Fibroblast of lung (primary cell): ENCODE results near the gene PDLIM4. TPM values are rescaled to one million over a fixed set of nuclear protein-coding genes. Genes with fewer than 3 reads are reported as not detected.

Experiments
- DNase-seq, 2 donors: peaks; one replicate each; pipeline versions ENCODE4 v3.0.0 to v3.0.0-alpha.2; 2010; ENCODE audit warnings: low read depth in 2 of 2
- H2AFZ ChIP-seq: 2 replicates; pipeline ENCODE4 v1.5.1; 2012; ENCODE audit warnings: low read length, control low read depth, inconsistent platforms
- H3K27ac ChIP-seq: 2 replicates; pipeline ENCODE4 v1.5.1; 2011; ENCODE audit warnings: low read length, control low read depth; ENCODE audit not compliant: insufficient read depth
- H3K27me3 ChIP-seq: 2 replicates; pipeline ENCODE4 v1.5.1; 2011; ENCODE audit warnings: mild to moderate bottlenecking, low read length; ENCODE audit not compliant: control insufficient read depth, insufficient read depth
- H3K36me3 ChIP-seq: 2 replicates; pipeline ENCODE4 v1.5.1; 2011; ENCODE audit warnings: low read length; ENCODE audit not compliant: control insufficient read depth, insufficient read depth
- H3K4me1 ChIP-seq: 2 replicates; pipeline ENCODE4 v1.5.1; 2011; ENCODE audit warnings: low read length; ENCODE audit not compliant: control insufficient read depth, insufficient read depth; ENCODE audit errors: extremely low read depth
- H3K4me2 ChIP-seq: 2 replicates; pipeline ENCODE4 v1.5.1; 2011; ENCODE audit warnings: low read length, control low read depth; ENCODE audit not compliant: insufficient read depth; ENCODE audit errors: extremely low read depth
- H3K4me3 ChIP-seq, 4 experiments: fragments of 200-600 bp in 1 of 4; sonication (generic) in 1 of 4; replicated peaks in 1 of 4; 2 replicates each; pipeline ENCODE4 v1.5.1; 2011 to 2016; ENCODE audit warnings: low read length in 4 of 4, low read depth in 3 of 4, mild to moderate bottlenecking in 3 of 4, control low read depth in 2 of 4, inconsistent platforms in 1 of 4, mixed read lengths in 1 of 4; ENCODE audit not compliant: insufficient read depth in 1 of 4; ENCODE audit errors: control extremely low read depth in 1 of 4
- H3K79me2 ChIP-seq: 2 replicates; pipeline ENCODE4 v1.5.1; 2012; ENCODE audit warnings: mild to moderate bottlenecking, low read length, inconsistent platforms; ENCODE audit not compliant: control insufficient read depth, insufficient read depth
- H3K9ac ChIP-seq: 2 replicates; pipeline ENCODE4 v1.5.1; 2011; ENCODE audit warnings: mild to moderate bottlenecking, low read length, control low read depth; ENCODE audit not compliant: insufficient read depth
- H3K9me3 ChIP-seq: 2 replicates; pipeline ENCODE4 v1.5.1; 2012; ENCODE audit warnings: low read depth, low read length; ENCODE audit not compliant: control insufficient read depth, insufficient read depth
- H4K20me1 ChIP-seq: 2 replicates; pipeline ENCODE4 v1.5.1; 2011; ENCODE audit warnings: low read length; ENCODE audit not compliant: control insufficient read depth, insufficient read depth; ENCODE audit errors: extremely low read depth
- EZH2 ChIP-seq: IDR thresholded peaks from 2 replicates; pipeline ENCODE4 v1.5.1; 2012; ENCODE audit warnings: low read length, control low read depth, mild to moderate bottlenecking; ENCODE audit errors: missing control alignments
- polyA plus RNA-seq, 2 donors: library from polyadenylated mRNA; depleted of rRNA in 1 of 2; stranded (reverse) in 1 of 2; unstranded in 1 of 2; fragments of >200 nt; gene quantifications; 2 replicates each; pipeline ENCODE4 v1.2.1, GENCODE V29; 2011 to 2012; ENCODE audit warnings: missing spikeins in 1 of 2
- total RNA-seq: library from RNA; depleted of rRNA; stranded (reverse); fragments of >200 nt; gene quantifications from 2 replicates; pipeline ENCODE4 v1.2.1, GENCODE V29; 2014
- TF ChIP-seq, protein P1 (sequence below), 2 donors: IDR thresholded peaks in 1 of 2; conservative IDR thresholded peaks in 1 of 2; 1 replicate in 1 of 2; 2 replicates in 1 of 2; pipeline ENCODE4 v1.5.1; 2011 to 2012; ENCODE audit warnings: low read length in 2 of 2, control low read depth in 1 of 2, inconsistent platforms in 1 of 2, low read depth in 1 of 2, mild to moderate bottlenecking in 1 of 2

Gene PDLIM4
- total and polyA plus RNA-seq, 2 donors (not counting 1 experiment from before 2014, with no cell fraction given): 10.7 to 67.2 TPM

- H3K79me2 ChIP-seq: no peaks in the 10 kb centered on the region
- no peaks in the 10 kb centered on the region for H4K20me1 ChIP-seq
- TF ChIP-seq, protein P1, sequence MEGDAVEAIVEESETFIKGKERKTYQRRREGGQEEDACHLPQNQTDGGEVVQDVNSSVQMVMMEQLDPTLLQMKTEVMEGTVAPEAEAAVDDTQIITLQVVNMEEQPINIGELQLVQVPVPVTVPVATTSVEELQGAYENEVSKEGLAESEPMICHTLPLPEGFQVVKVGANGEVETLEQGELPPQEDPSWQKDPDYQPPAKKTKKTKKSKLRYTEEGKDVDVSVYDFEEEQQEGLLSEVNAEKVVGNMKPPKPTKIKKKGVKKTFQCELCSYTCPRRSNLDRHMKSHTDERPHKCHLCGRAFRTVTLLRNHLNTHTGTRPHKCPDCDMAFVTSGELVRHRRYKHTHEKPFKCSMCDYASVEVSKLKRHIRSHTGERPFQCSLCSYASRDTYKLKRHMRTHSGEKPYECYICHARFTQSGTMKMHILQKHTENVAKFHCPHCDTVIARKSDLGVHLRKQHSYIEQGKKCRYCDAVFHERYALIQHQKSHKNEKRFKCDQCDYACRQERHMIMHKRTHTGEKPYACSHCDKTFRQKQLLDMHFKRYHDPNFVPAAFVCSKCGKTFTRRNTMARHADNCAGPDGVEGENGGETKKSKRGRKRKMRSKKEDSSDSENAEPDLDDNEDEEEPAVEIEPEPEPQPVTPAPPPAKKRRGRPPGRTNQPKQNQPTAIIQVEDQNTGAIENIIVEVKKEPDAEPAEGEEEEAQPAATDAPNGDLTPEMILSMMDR (conservative IDR thresholded peaks at IDR 0.05 in 1 of 2, IDR thresholded peaks at IDR 0.05 in 1 of 2; ENCODE audit: low read depth in 1 of 2, low read length in 2 of 2): peak; percentile 74 to 88
- no peak for TF ChIP-seq EZH2
- no peaks in the 10 kb centered on the region for H3K4me1 ChIP-seq
- no peaks in the 10 kb centered on the region for H3K36me3 ChIP-seq
- DNase-seq: peak; percentile 51 to 69
- H2AFZ ChIP-seq: no peak overlapping the region
- H3K4me3 ChIP-seq: no peak overlapping the region
- H3K27me3 ChIP-seq: no peaks in the 10 kb centered on the region
- H3K9me3 ChIP-seq: no peaks in the 10 kb centered on the region
- H3K9ac ChIP-seq: no peak overlapping the region
- no peak overlapping the region for H3K27ac ChIP-seq
- no peak overlapping the region for H3K4me2 ChIP-seq
Observed at GRCh38 chr5:132238169-132238744, 19.2 kb upstream of the PDLIM4 start.

DNA sequence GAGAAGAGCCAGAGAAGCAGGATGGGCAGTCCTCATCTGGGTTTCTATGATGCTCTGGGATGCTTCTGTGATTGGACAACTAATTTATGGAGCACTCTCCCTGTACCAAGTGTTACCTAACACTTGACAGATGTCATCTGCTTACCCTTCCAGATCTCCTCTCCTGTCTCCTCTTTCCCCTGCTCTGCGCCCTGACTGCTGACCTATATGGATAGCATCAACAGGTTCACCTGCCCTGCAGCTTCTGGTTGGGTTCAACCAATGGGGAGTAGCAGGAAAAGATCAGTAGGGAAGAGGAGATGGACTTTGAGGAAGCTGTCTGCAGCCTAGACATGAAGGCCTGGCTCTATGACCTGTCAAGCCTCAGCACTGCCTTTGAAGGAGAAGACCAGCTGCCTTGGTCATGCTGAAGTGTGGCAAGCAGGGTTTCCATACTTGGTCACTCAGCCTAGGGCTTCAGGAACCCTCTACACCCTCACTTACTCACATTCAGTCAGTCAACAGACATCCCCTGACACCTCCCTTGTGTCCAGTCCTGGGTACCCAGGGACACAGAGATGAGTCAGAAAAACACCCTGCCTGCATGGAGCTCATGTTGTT lies 18.5 kb upstream of the PDLIM4 start:
- TF ChIP-seq EZH2: no peak
- TF ChIP-seq, protein P1 (conservative IDR thresholded peaks at IDR 0.05 in 1 of 2, IDR thresholded peaks at IDR 0.05 in 1 of 2; ENCODE audit: low read depth in 1 of 2, low read length in 2 of 2): no peak
- no peak overlapping the region for H3K9ac ChIP-seq
- H3K27ac ChIP-seq: no peak overlapping the region
- H3K4me3 ChIP-seq: no peak overlapping the region
- H3K4me2 ChIP-seq: no peak overlapping the region
- no peak for DNase-seq
- H2AFZ ChIP-seq: no peak overlapping the region
- H3K79me2 ChIP-seq: no peaks in the 10 kb centered on the region
- no peaks in the 10 kb centered on the region for H3K27me3 ChIP-seq
- H3K36me3 ChIP-seq: no peaks in the 10 kb centered on the region
- no peaks in the 10 kb centered on the region for H4K20me1 ChIP-seq
- no peaks in the 10 kb centered on the region for H3K9me3 ChIP-seq
- no peaks in the 10 kb centered on the region for H3K4me1 ChIP-seq

GRCh38 chr5:132239776-132240175 lies 17.7 kb upstream of the PDLIM4 start:
- no peak for TF ChIP-seq EZH2
- TF ChIP-seq, protein P1 (conservative IDR thresholded peaks at IDR 0.05 in 1 of 2, IDR thresholded peaks at IDR 0.05 in 1 of 2; ENCODE audit: low read depth in 1 of 2, low read length in 2 of 2): no peak
- no peak for DNase-seq
- H3K79me2 ChIP-seq: no peaks in the 10 kb centered on the region
- H4K20me1 ChIP-seq: no peaks in the 10 kb centered on the region
- no peak overlapping the region for H3K27ac ChIP-seq
- H3K4me2 ChIP-seq: no peak overlapping the region
- H3K9ac ChIP-seq: no peak overlapping the region
- H2AFZ ChIP-seq: no peak overlapping the region
- no peak overlapping the region for H3K4me3 ChIP-seq
- no peaks in the 10 kb centered on the region for H3K36me3 ChIP-seq
- no peaks in the 10 kb centered on the region for H3K4me1 ChIP-seq
- no peaks in the 10 kb centered on the region for H3K9me3 ChIP-seq
- H3K27me3 ChIP-seq: no peaks in the 10 kb centered on the region
